HG03039 (cell line): Measurements from ENCODE around the gene ZNF302.
A peak's percentile ranks its signal among the peaks of the same experiment; 100 is the strongest.
"Not testable (repeated sequence)": the region's sequence is repeated elsewhere in the genome, so short reads cannot be mapped to it uniquely, and the experiment has no call there.

Experiments
- ATAC-seq: cut with Tn5 transposase; IDR thresholded peaks from one replicate; pipeline ENCODE4 v1.9.1; 2021; ENCODE audit warnings: mild to moderate bottlenecking, moderate library complexity; ENCODE audit not compliant: unreplicated experiment

Gene ZNF302

GRCh38 chr19:34677386-34678084 is at the start of gene ZNF302:
Gene ZNF302, plus strand, starts transcription at chr19:34677678. Its CDS starts 1,127 bp downstream, at chr19:34678805.
- peak; percentile 82 for ATAC-seq

- ATAC-seq, result no peak
Measured at GRCh38 chr19:34633802-34634201, 43.7 kb upstream of the ZNF302 start.

- no peak for ATAC-seq
Measured at GRCh38 chr19:34639491-34640085, 37.9 kb upstream of the ZNF302 start.

GRCh38 chr19:34642241-34642640 is 35.2 kb upstream of the ZNF302 start:
- ATAC-seq, result no peak

- ATAC-seq, result no peak
Measured at GRCh38 chr19:34644991-34645461, 32.5 kb upstream of the ZNF302 start.

- no peak for ATAC-seq
Measured at GRCh38 chr19:34645551-34645950, 31.9 kb upstream of the ZNF302 start.

- ATAC-seq, result no peak
Measured at GRCh38 chr19:34649886-34650543, 27.5 kb upstream of the ZNF302 start.

- no peak for ATAC-seq
Measured at GRCh38 chr19:34651747-34652146, 25.7 kb upstream of the ZNF302 start.

GRCh38 chr19:34654796-34655195 is 22.7 kb upstream of the ZNF302 start:
- no peak for ATAC-seq

GRCh38 chr19:34655651-34656050 is 21.8 kb upstream of the ZNF302 start:
- no peak for ATAC-seq

- no peak for ATAC-seq
Measured at GRCh38 chr19:34661357-34661756, 16.1 kb upstream of the ZNF302 start.

GRCh38 chr19:34662919-34663318 is 14.6 kb upstream of the ZNF302 start:
- ATAC-seq, result no peak

- no peak for ATAC-seq
Measured at GRCh38 chr19:34664168-34664567, 13.3 kb upstream of the ZNF302 start.

GRCh38 chr19:34664870-34665269 is 12.6 kb upstream of the ZNF302 start:
- ATAC-seq, result no peak

GRCh38 chr19:34665275-34665674 is 12.2 kb upstream of the ZNF302 start:
- ATAC-seq, result not testable (repeated sequence)

GRCh38 chr19:34666200-34666957 is 11.1 kb upstream of the ZNF302 start:
- ATAC-seq, result no peak

GRCh38 chr19:34666958-34667265 is 10.6 kb upstream of the ZNF302 start:
- no peak for ATAC-seq

GRCh38 chr19:34667349-34668076 is 10.0 kb upstream of the ZNF302 start:
- ATAC-seq, result no peak

- ATAC-seq, result not testable (repeated sequence)
Measured at GRCh38 chr19:34668077-34668689, 9.3 kb upstream of the ZNF302 start.

GRCh38 chr19:34668690-34669089 is 8.8 kb upstream of the ZNF302 start:
- ATAC-seq, result not testable (repeated sequence)
